Naive thymus-derived CD4-positive, alpha-beta T cell (primary cell): Measurements from ENCODE around the gene PLD4. TPM values are rescaled to one million over a fixed set of nuclear protein-coding genes. Genes with fewer than 3 reads are reported as not detected.

ENCODE experiments used
- ATAC-seq: fragments of 150-1000 bp; cut with Tn5 transposase; 2 replicates; pipeline ENCODE4 v1.10.0; 2021; ENCODE audit warnings: mild to moderate bottlenecking, moderate library complexity
- CTCF ChIA-PET: fragments of 350-600 bp; sonication (Branson Sonifier 250); formaldehyde crosslinking; loops from one replicate; lab custom pipeline; 2021; ENCODE audit warnings: antibody characterized with exemption; lab: Charles Lee
- POLR2A ChIA-PET: fragments of 350-600 bp; sonication (Branson Sonifier 250); formaldehyde crosslinking; loops from one replicate; lab custom pipeline; 2021; ENCODE audit warnings: antibody characterized with exemption, inconsistent platforms; lab: Charles Lee
- DNase-seq, 9 donors: peaks; one replicate each; pipeline versions ENCODE4 v3.0.0 to v3.0.0-alpha.2; 2020 to 2022; ENCODE audit warnings: mixed read lengths in 1 of 9
- H3K27ac ChIP-seq: one replicate; pipeline ENCODE4 v1.7.0; 2013; ENCODE audit warnings: mild to moderate bottlenecking, low read depth, low read length, moderate library complexity
- H3K27me3 ChIP-seq, 2 donors: one replicate each; pipeline ENCODE4 v1.7.0; 2013; ENCODE audit warnings: low read length in 2 of 2, mild to moderate bottlenecking in 2 of 2, moderate library complexity in 2 of 2; ENCODE audit not compliant: control insufficient read depth in 2 of 2, insufficient read depth in 2 of 2
- H3K36me3 ChIP-seq, 3 experiments: 1 replicate in 2 of 3; 2 replicates in 1 of 3; pipeline ENCODE4 v1.7.0; 2013; ENCODE audit warnings: low read length in 3 of 3, mild to moderate bottlenecking in 3 of 3, moderate library complexity in 1 of 3; ENCODE audit not compliant: insufficient read depth in 3 of 3, control insufficient read depth in 2 of 3
- H3K4me1 ChIP-seq, 2 donors: one replicate each; pipeline ENCODE4 v1.7.0; 2013; ENCODE audit warnings: low read length in 2 of 2, mild to moderate bottlenecking in 2 of 2, moderate library complexity in 1 of 2; ENCODE audit not compliant: control insufficient read depth in 2 of 2, insufficient read depth in 2 of 2
- H3K4me3 ChIP-seq: 2 replicates; pipeline ENCODE4 v1.7.0; 2013; ENCODE audit warnings: mild to moderate bottlenecking, low read length
- H3K9me3 ChIP-seq, 3 experiments: 1 replicate in 2 of 3; 2 replicates in 1 of 3; pipeline ENCODE4 v1.7.0; 2013; ENCODE audit warnings: low read length in 3 of 3; ENCODE audit not compliant: control insufficient read depth in 2 of 3
- H3K27ac Mint-ChIP-seq, 9 donors: one replicate each; pipeline ENCODE4 v1.8.0; 2020 to 2022; ENCODE audit warnings: mixed read lengths in 9 of 9, mild to moderate bottlenecking in 8 of 9, moderate library complexity in 5 of 9, inconsistent platforms in 2 of 9
- H3K27me3 Mint-ChIP-seq, 5 donors: one replicate each; pipeline ENCODE4 v1.8.0; 2021 to 2022; ENCODE audit warnings: mixed read lengths in 5 of 5, mild to moderate bottlenecking in 1 of 5
- H3K36me3 Mint-ChIP-seq, 5 donors: one replicate each; pipeline ENCODE4 v1.8.0; 2020 to 2022; ENCODE audit warnings: mixed read lengths in 5 of 5, mild to moderate bottlenecking in 3 of 5, inconsistent platforms in 1 of 5
- H3K4me1 Mint-ChIP-seq, 7 donors: one replicate each; pipeline ENCODE4 v1.8.0; 2020 to 2022; ENCODE audit warnings: mixed read lengths in 7 of 7, mild to moderate bottlenecking in 3 of 7, inconsistent platforms in 1 of 7
- H3K4me3 Mint-ChIP-seq, 10 donors: one replicate each; pipeline ENCODE4 v1.8.0; 2020 to 2022; ENCODE audit warnings: mild to moderate bottlenecking in 10 of 10, mixed read lengths in 10 of 10, moderate library complexity in 6 of 10, inconsistent platforms in 2 of 10
- H3K9me3 Mint-ChIP-seq, 11 donors: one replicate each; pipeline ENCODE4 v1.8.0; 2020 to 2022; ENCODE audit warnings: mixed read lengths in 11 of 11, mild to moderate bottlenecking in 4 of 11, inconsistent platforms in 1 of 11, moderate library complexity in 1 of 11
- intact Hi-C, 2 donors: fragments of 100-400 bp; cut with micrococcal nuclease; formaldehyde crosslinking; loops; one replicate each; pipeline ENCODE4 v1.15.1; 2023
- polyA plus RNA-seq, 2 donors: library from polyadenylated mRNA; unstranded; fragments of 300-500 nt; fragmentation: Illumina TruSeq; gene quantifications; one replicate each; pipeline ENCODE4 v1.2.3, GENCODE V29; 2021
- total RNA-seq, 6 experiments: library from RNA in 5 of 6; stranded (reverse) in 5 of 6; gene quantifications; 1 replicate in 5 of 6; 2 replicates in 1 of 6; pipeline ENCODE4 v1.2.3 and lab custom pipeline; 2021 to 2026

The PLD4 gene
- total and polyA plus RNA-seq, 7 experiments from 2014 or later = 0.10 to 32.0 (median 0.80) TPM; not detected in 1

- peaks cover 4 to 32% (median 9%) of the 10 kb centered on the region in 5 donors for H3K27me3 Mint-ChIP-seq
- Histone ChIP-seq H3K4me3 (no peak overlapping the region), H3K27ac (no peak overlapping the region), H3K27me3 (no peaks in the 10 kb centered on the region), H3K9me3 (no peaks in the 10 kb centered on the region), H3K4me1 (no peaks in the 10 kb centered on the region), H3K36me3 (no peaks in the 10 kb centered on the region)
- H3K36me3 Mint-ChIP-seq = no peaks in the 10 kb centered on the region
- DNase-seq (no peak), ATAC-seq (no peak)
- no peaks in the 10 kb centered on the region for H3K9me3 Mint-ChIP-seq
- no peak overlapping the region for H3K4me3 Mint-ChIP-seq
- no peak overlapping the region for H3K27ac Mint-ChIP-seq
- peaks cover 0 to 5% (median 0%) of the 10 kb centered on the region in 7 donors for H3K4me1 Mint-ChIP-seq
- CTCF ChIA-PET = interaction anchor here (1.2 kb wide), 1 partner anchor 876 kb away, joined by 3 read pairs; no protein-coding TSS in a partner anchor
- POLR2A ChIA-PET = no interaction called here
- intact Hi-C loops = no loop called here
Measured at GRCh38 chr14:104953896-104954656, 29.4 kb downstream of the PLD4 start.

GRCh38 chr14:104954746-104955395 is 30.2 kb downstream of the PLD4 start:
- no peak for DNase-seq
- H3K9me3 ChIP-seq = no peaks in the 10 kb centered on the region
- Mint-ChIP-seq H3K27me3 (peaks cover 4 to 32% (median 12%) of the 10 kb centered on the region in 5 donors), H3K36me3 (no peaks in the 10 kb centered on the region), H3K27ac (no peak overlapping the region), H3K9me3 (no peaks in the 10 kb centered on the region), H3K4me1 (peaks cover 0 to 5% (median 0%) of the 10 kb centered on the region in 7 donors), H3K4me3 (no peak overlapping the region)
- no peaks in the 10 kb centered on the region for H3K4me1 ChIP-seq
- ChIA-PET CTCF (interaction anchor here (1.0 to 1.2 kb wide), 2 partner anchors 21 to 877 kb away, joined by 3 read pairs; no protein-coding TSS in a partner anchor), POLR2A (no interaction called here)
- no peaks in the 10 kb centered on the region for H3K36me3 ChIP-seq
- intact Hi-C loops = no loop called here
- ATAC-seq = no peak
- H3K27me3 ChIP-seq = no peaks in the 10 kb centered on the region
- no peak overlapping the region for H3K27ac ChIP-seq
- H3K4me3 ChIP-seq = no peak overlapping the region

- ChIA-PET CTCF (interaction anchor here (1.0 to 1.2 kb wide), 2 partner anchors 21 to 878 kb away, joined by 3 read pairs; no protein-coding TSS in a partner anchor), POLR2A (interaction anchor here (0.5 kb wide), 1 partner anchor 473 kb away, joined by 3 read pairs; no protein-coding TSS in a partner anchor)
- H3K27ac ChIP-seq = no peak overlapping the region
- Mint-ChIP-seq H3K9me3 (no peaks in the 10 kb centered on the region), H3K27ac (no peak overlapping the region), H3K27me3 (peaks cover 4 to 32% (median 12%) of the 10 kb centered on the region in 5 donors), H3K4me1 (peaks cover 0 to 5% (median 0%) of the 10 kb centered on the region in 7 donors), H3K4me3 (no peak overlapping the region), H3K36me3 (no peaks in the 10 kb centered on the region)
- H3K36me3 ChIP-seq = no peaks in the 10 kb centered on the region
- no peaks in the 10 kb centered on the region for H3K4me1 ChIP-seq
- intact Hi-C loops = no loop called here
- no peak for DNase-seq
- H3K9me3 ChIP-seq = no peaks in the 10 kb centered on the region
- ATAC-seq = no peak
- no peaks in the 10 kb centered on the region for H3K27me3 ChIP-seq
- H3K4me3 ChIP-seq = no peak overlapping the region
Measured at GRCh38 chr14:104955396-104955770, 30.7 kb downstream of the PLD4 start.

GRCh38 chr14:104956290-104956890 is 31.7 kb downstream of the PLD4 start:
- ATAC-seq (no peak), DNase-seq (no peak)
- no peaks in the 10 kb centered on the region for H3K9me3 ChIP-seq
- intact Hi-C loops = no loop called here
- POLR2A ChIA-PET = no interaction called here
- no peak overlapping the region for H3K27ac ChIP-seq
- no peaks in the 10 kb centered on the region for H3K27me3 ChIP-seq
- H3K36me3 ChIP-seq = no peaks in the 10 kb centered on the region
- no peak overlapping the region for H3K4me3 ChIP-seq
- no peak overlapping the region for H3K27ac Mint-ChIP-seq
- peaks cover 0 to 5% (median 0%) of the 10 kb centered on the region in 7 donors for H3K4me1 Mint-ChIP-seq
- CTCF ChIA-PET = interaction anchor here (1.0 kb wide), 1 partner anchor 20 kb away, joined by 3 read pairs; no protein-coding TSS in a partner anchor
- no peaks in the 10 kb centered on the region for H3K36me3 Mint-ChIP-seq
- H3K4me3 Mint-ChIP-seq = no peak overlapping the region
- no peaks in the 10 kb centered on the region for H3K4me1 ChIP-seq
- peaks cover 4 to 32% (median 12%) of the 10 kb centered on the region in 5 donors for H3K27me3 Mint-ChIP-seq
- H3K9me3 Mint-ChIP-seq = no peaks in the 10 kb centered on the region

- Histone ChIP-seq H3K9me3 (no peaks in the 10 kb centered on the region), H3K4me3 (no peak overlapping the region), H3K36me3 (no peaks in the 10 kb centered on the region), H3K27me3 (no peaks in the 10 kb centered on the region), H3K4me1 (no peaks in the 10 kb centered on the region), H3K27ac (no peak overlapping the region)
- ChIA-PET CTCF (no interaction called here), POLR2A (no interaction called here)
- intact Hi-C loops = no loop called here
- Mint-ChIP-seq H3K9me3 (no peaks in the 10 kb centered on the region), H3K36me3 (no peaks in the 10 kb centered on the region), H3K4me3 (no peak overlapping the region), H3K27me3 (peaks cover 4 to 32% (median 12%) of the 10 kb centered on the region in 5 donors), H3K4me1 (peaks cover 0 to 5% (median 0%) of the 10 kb centered on the region in 7 donors), H3K27ac (no peak overlapping the region)
- ATAC-seq (no peak), DNase-seq (no peak)
Measured at GRCh38 chr14:104957146-104958113, 32.8 kb downstream of the PLD4 start.

GRCh38 chr14:104964546-104964945 is 39.9 kb downstream of the PLD4 start:
- ChIA-PET CTCF (interaction anchor here (0.5 kb wide), 1 partner anchor 43 kb away, joined by 3 read pairs; no protein-coding TSS in a partner anchor), POLR2A (no interaction called here)
- DNase-seq (peak in 1 of 9 donors; percentile 2), ATAC-seq (no peak)
- no peak overlapping the region for H3K4me3 ChIP-seq
- Mint-ChIP-seq H3K27ac (no peak overlapping the region), H3K9me3 (no peaks in the 10 kb centered on the region), H3K27me3 (peaks cover 5 to 20% (median 8%) of the 10 kb centered on the region in 5 donors), H3K4me1 (no peaks in the 10 kb centered on the region), H3K4me3 (no peak overlapping the region), H3K36me3 (no peaks in the 10 kb centered on the region)
- H3K4me1 ChIP-seq = no peaks in the 10 kb centered on the region
- H3K36me3 ChIP-seq = no peaks in the 10 kb centered on the region
- no peak overlapping the region for H3K27ac ChIP-seq
- H3K9me3 ChIP-seq = no peaks in the 10 kb centered on the region
- peaks cover 0 to 4% of the 10 kb centered on the region in 2 donors for H3K27me3 ChIP-seq
- intact Hi-C loops = no loop called here
